HK-2 (cell line): ENCODE measurements around the gene BIRC3.
"Not testable (repeated sequence)": the region's sequence is repeated elsewhere in the genome, so short reads cannot be mapped to it uniquely, and the experiment has no call there.

Experiments used
- DNase-seq: peaks from one replicate; pipeline ENCODE4 v3.0.0-alpha.2; 2018; ENCODE audit not compliant: unreplicated experiment

The BIRC3 gene

GRCh38 chr11:102323542-102324251 is 6.4 kb downstream of the BIRC3 start:
- no peak for DNase-seq

DNA sequence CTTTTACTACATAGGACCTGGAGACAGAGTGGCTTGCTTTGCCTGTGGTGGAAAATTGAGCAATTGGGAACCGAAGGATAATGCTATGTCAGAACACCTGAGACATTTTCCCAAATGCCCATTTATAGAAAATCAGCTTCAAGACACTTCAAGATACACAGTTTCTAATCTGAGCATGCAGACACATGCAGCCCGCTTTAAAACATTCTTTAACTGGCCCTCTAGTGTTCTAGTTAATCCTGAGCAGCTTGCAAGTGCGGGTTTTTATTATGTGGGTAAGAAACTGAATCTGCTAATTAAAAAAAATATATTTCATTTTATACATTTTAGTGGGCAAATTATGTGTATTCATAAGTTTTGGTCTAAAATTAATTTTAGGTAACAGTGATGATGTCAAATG is 7.8 kb downstream of the BIRC3 start:
- no peak for DNase-seq

DNA sequence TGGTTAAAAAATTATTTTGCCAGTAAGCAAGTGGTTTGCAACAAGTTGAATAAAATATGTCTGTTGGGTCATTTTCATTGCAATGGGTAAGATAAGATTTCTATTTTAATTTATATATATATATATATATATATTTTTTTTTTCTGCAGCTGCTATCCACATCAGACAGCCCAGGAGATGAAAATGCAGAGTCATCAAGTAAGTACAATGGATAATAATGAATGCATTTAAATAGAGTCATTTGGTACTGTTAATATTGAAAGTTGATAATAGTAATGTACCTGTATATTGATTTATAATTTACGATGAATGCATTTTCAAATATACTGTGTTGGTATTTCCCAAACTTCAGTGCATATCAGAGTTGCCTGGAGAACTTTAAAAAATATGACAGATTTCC is 11.5 kb downstream of the BIRC3 start:
- no peak for DNase-seq

- no peak for DNase-seq
Observed at GRCh38 chr11:102330231-102330630, 12.9 kb downstream of the BIRC3 start.

- no peak for DNase-seq
Observed at GRCh38 chr11:102331341-102331740, 14.1 kb downstream of the BIRC3 start.

DNA sequence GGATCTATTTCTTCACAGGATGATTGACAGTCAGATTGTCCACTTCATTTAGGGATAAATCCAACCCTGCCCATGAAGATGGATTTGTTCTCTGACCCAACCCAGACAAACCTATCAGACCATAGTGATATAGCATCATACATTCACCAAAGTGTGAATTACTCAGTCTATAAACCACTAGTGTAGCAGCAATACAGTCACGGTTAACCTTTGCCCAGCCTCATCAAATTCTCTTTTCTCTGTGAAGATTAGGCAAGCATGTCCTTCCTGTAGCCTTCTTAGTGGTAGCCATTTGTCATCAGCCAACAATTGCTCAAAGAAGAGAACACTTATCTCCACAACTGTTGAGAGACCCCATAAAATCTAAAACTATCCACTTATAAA is 15.3 kb downstream of the BIRC3 start:
- DNase-seq: no peak

- DNase-seq: no peak
Observed at GRCh38 chr11:102338479-102339010, 21.3 kb downstream of the BIRC3 start.

GRCh38 chr11:102341311-102341710 is 24.0 kb downstream of the BIRC3 start:
- not testable (repeated sequence) for DNase-seq

GRCh38 chr11:102341844-102342318 is 24.6 kb downstream of the BIRC3 start:
- DNase-seq: peak; percentile 54

DNA sequence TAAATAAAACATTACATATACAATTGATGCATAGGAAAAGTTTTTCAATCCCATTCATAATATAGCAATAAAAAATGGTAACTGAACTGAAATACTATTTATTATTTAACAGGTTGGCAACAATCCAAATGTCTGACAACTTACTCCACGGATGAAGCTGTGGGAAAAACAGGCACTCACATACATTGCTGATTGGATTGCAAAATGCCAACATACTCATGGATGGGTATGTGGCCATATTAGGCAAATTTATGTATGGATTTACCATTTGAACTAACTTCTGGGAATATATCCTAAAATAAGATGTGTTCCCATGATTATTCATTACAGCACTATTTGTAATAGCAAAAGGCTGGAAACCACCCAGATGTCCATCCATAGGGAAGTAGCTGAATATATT is 26.5 kb downstream of the BIRC3 start:
- no peak for DNase-seq

- DNase-seq: peak; percentile 46
Observed at GRCh38 chr11:102345904-102346303, 28.6 kb downstream of the BIRC3 start.

DNA sequence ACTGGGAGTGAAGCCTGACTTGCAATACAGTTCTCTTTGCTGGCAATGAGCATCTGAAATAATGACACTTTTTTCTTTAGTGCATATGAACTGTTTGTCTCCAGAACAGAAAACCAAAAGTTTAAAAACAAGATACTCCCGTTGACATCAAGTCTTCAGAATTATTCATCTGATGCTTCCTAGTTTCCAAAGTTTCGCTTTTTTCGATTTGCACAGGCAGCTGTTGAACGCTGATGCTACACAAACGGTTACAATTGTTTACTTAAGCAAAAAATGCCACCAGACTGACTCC is 29.1 kb downstream of the BIRC3 start:
- no peak for DNase-seq

GRCh38 chr11:102346748-102347461 is 29.6 kb downstream of the BIRC3 start, which contains the start of gene BIRC2:
TSS of gene BIRC2 (plus strand) at chr11:102347214. CDS start at chr11:102349855, 2,641 bp downstream.
- peak; percentile 87 for DNase-seq

GRCh38 chr11:102347462-102348370 is 30.4 kb downstream of the BIRC3 start:
- peak; percentile 17 for DNase-seq

- no peak for DNase-seq
Observed at GRCh38 chr11:102357116-102357515, 39.8 kb downstream of the BIRC3 start.

- DNase-seq: no peak
Observed at GRCh38 chr11:102359372-102359771, 42.1 kb downstream of the BIRC3 start.

DNA sequence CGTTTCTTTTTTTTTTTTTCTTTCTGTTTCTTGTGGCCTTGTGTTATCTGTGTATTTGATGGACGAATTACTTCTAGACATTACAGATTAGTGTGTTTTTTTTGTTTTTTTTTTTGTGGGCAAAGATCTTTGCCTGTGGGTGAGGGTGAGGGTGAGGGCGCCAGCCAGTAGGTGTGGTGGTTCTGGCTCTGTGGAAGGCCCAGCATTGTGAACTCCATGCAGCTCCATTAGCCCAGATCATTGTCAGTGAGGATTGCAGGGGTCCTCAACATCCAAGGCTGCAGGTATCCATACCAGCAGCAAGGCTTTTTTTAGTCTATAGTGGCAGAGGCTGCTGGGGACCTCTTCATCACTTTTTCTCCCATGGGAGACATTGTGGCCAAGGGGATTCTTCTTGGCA is 43.4 kb downstream of the BIRC3 start:
- no peak for DNase-seq

DNA sequence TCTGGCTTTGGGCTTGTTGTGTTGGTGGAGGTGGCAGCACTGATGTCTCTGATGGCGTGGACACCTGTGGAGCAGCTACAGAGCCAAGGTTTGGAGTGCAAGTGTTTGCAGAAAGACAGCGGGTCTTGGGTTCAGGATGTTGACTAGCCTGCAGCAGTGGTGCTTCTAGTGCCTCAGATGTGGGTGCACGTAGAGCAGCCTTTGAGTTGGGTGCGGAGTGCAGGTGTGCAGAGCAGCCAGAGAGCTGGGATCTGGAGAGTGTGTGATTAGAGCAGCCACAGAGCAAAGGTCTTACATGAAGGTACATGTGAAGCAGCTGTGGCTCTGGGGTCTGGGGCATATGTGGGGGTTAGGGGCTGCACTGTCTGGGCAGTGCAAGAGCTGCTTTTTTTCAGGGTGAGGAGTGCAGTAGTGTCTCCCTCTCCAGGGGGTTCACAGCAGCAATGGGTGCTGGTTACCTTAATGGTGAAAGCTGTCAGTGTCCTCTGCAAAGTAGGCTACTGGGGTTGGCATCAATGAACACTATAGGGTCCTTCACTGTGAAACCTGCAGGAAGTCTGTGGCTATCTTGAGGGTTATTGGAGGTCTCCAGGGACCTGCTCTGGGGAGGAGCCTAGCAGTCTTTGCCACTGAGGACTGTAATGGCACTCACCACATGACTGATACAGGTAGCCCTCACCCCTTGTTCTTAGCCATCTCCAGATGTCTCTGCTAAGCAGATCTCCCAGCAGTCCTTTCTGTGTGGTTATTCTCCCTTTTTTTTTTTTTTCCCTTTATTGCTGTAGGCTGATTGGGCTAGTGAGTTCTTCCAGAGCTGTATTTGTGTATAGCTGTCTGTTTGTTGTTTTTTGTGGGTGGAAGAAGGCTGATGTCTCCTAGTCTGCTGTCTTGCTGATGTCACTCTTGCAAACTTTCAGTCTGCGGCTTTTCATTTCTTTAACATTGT is 44.1 kb downstream of the BIRC3 start:
- DNase-seq: no peak

GRCh38 chr11:102364991-102365390 is 47.7 kb downstream of the BIRC3 start:
- no peak for DNase-seq

- DNase-seq: no peak
Observed at GRCh38 chr11:102367364-102367763, 50.1 kb downstream of the BIRC3 start.

GRCh38 chr11:102368472-102368871 is 51.2 kb downstream of the BIRC3 start:
- DNase-seq: no peak
